ENCODE measurements around the gene OSBPL2. TPM values are rescaled to one million over a fixed set of nuclear protein-coding genes. Genes with fewer than 3 reads are reported as not detected.

OSBPL2 gene
- total and polyA plus RNA-seq, 7 experiments from 2014 or later: 14.6 to 80.8 (median 58.3) TPM

GRCh38 chr20:62344782-62345181 is 106.5 kb downstream of the OSBPL2 start:
- H3K9me3 ChIP-seq (ENCODE audit: control insufficient read depth in 2 of 3, low read length in 3 of 3): no peaks in the 10 kb centered on the region
- DNase-seq (no peak), ATAC-seq (no peak)
- no peaks in the 10 kb centered on the region for H3K27me3 ChIP-seq (ENCODE audit: control insufficient read depth in 2 of 2, insufficient read depth in 2 of 2, low read length in 2 of 2)
- ChIA-PET POLR2A (no interaction called here), CTCF (no interaction called here)
- H3K4me1 Mint-ChIP-seq: peaks cover 0 to 3% (median 0%) of the 10 kb centered on the region in 7 donors
- intact Hi-C loops (cut with micrococcal nuclease): no loop called here
- H3K4me3 Mint-ChIP-seq: no peak overlapping the region
- no peak overlapping the region for H3K27ac Mint-ChIP-seq
- H3K27ac ChIP-seq (ENCODE audit: low read depth, low read length): no peak overlapping the region
- peaks cover under 1 to 8% (median 4%) of the 10 kb centered on the region in 5 donors for H3K36me3 Mint-ChIP-seq
- no peaks in the 10 kb centered on the region for H3K36me3 ChIP-seq (ENCODE audit: control insufficient read depth in 2 of 3, insufficient read depth in 3 of 3, low read length in 3 of 3)
- peaks cover 0 to 3% (median 3%) of the 10 kb centered on the region in 5 donors for H3K27me3 Mint-ChIP-seq
- peaks cover 0 to 11% (median 6%) of the 10 kb centered on the region in 11 donors for H3K9me3 Mint-ChIP-seq
- no peaks in the 10 kb centered on the region for H3K4me1 ChIP-seq (ENCODE audit: control insufficient read depth in 2 of 2, insufficient read depth in 2 of 2, low read length in 2 of 2)
- no peak overlapping the region for H3K4me3 ChIP-seq (ENCODE audit: low read length)

Small RNA genes lying within 50 kb of the gene (microRNA-seq; reads per million reads assigned to microRNA genes)
- not detected for gene MIR4758 (ENCODE audit: borderline microRNAs expressed)

Other genes with a start within 250 kb of the OSBPL2 start
- 10 to 100 TPM; 19.8 to 43.7 (median 23.7) TPM for gene TAF4, start 172.6 kb upstream of the OSBPL2 start, total RNA-seq
- gene TAF4, start 172.6 kb upstream of the OSBPL2 start, polyA plus RNA-seq: 1 to 10 TPM in 1 of 2 donors, under 1 TPM in 1; 0.74 to 2.3 TPM
- gene LSM14B, start 116.0 kb upstream of the OSBPL2 start, total RNA-seq: 10 to 100 TPM; 39.5 to 61.5 (median 41.9) TPM
- gene LSM14B, start 116.0 kb upstream of the OSBPL2 start, polyA plus RNA-seq: 1 to 10 TPM; 1.4 to 1.9 TPM
- gene PSMA7, start 95.1 kb upstream of the OSBPL2 start, total RNA-seq: 100 to 1,000 TPM; 125 to 301 (median 165) TPM
- 100 to 1,000 TPM; 377 to 406 TPM for gene PSMA7, start 95.1 kb upstream of the OSBPL2 start, polyA plus RNA-seq
- gene SS18L1, start 94.8 kb upstream of the OSBPL2 start, total RNA-seq: 10 to 100 TPM; 17.8 to 26.7 (median 22.6) TPM
- gene SS18L1, start 94.8 kb upstream of the OSBPL2 start, polyA plus RNA-seq: under 1 TPM; 0.47 to 0.54 TPM
- gene MTG2, start 55.5 kb upstream of the OSBPL2 start, total RNA-seq: 10 to 100 TPM; 20.4 to 51.5 (median 41.8) TPM
- gene MTG2, start 55.5 kb upstream of the OSBPL2 start, polyA plus RNA-seq: 10 to 100 TPM; 18.2 to 31.8 TPM
- not detected for gene HRH3, start 18.2 kb upstream of the OSBPL2 start, total RNA-seq
- not detected for gene HRH3, start 18.2 kb upstream of the OSBPL2 start, polyA plus RNA-seq
- 100 to 1,000 TPM in 1 of 5 experiments, 10 to 100 TPM in 4; 51.3 to 117 (median 55.0) TPM for gene ADRM1, start 64.5 kb downstream of the OSBPL2 start, total RNA-seq
- gene ADRM1, start 64.5 kb downstream of the OSBPL2 start, polyA plus RNA-seq: 10 to 100 TPM; 73.7 to 99.9 TPM
- gene LAMA5, start 128.8 kb downstream of the OSBPL2 start, total RNA-seq: 1 to 10 TPM in 1 of 5 experiments, under 1 TPM in 4; 0.05 to 1.3 (median 0.57) TPM
- not detected for gene LAMA5, start 128.8 kb downstream of the OSBPL2 start, polyA plus RNA-seq
- 1,000 to 10,000 TPM; 2,026 to 3,407 (median 3,308) TPM for gene RPS21, start 148.6 kb downstream of the OSBPL2 start, total RNA-seq
- 1,000 to 10,000 TPM; 3,163 to 3,458 TPM for gene RPS21, start 148.6 kb downstream of the OSBPL2 start, polyA plus RNA-seq
- gene CABLES2, start 168.8 kb downstream of the OSBPL2 start, total RNA-seq: 10 to 100 TPM in 1 of 5 experiments, 1 to 10 TPM in 4; 4.3 to 16.7 (median 6.3) TPM
- gene CABLES2, start 168.8 kb downstream of the OSBPL2 start, polyA plus RNA-seq: 1 to 10 TPM in 1 of 2 donors, under 1 TPM in 1; 0.61 to 1.8 TPM
- gene RBBP8NL, start 189.0 kb downstream of the OSBPL2 start, total RNA-seq: not detected
- not detected for gene RBBP8NL, start 189.0 kb downstream of the OSBPL2 start, polyA plus RNA-seq
- gene GATA5, start 237.5 kb downstream of the OSBPL2 start, total RNA-seq: not detected
- not detected for gene GATA5, start 237.5 kb downstream of the OSBPL2 start, polyA plus RNA-seq